ENCODE data around the gene WNT9A.
"Not testable (repeated sequence)": the region's sequence is repeated elsewhere in the genome, so short reads cannot be mapped to it uniquely, and the experiment has no call there.

- TF ChIP-seq CTCF (conservative IDR thresholded peaks at IDR 0.05; ENCODE audit: low read depth, low read length); RAD21 (IDR thresholded peaks at IDR 0.05; ENCODE audit: low read length); SMC3 (IDR thresholded peaks at IDR 0.05; ENCODE audit: low read depth, low read length): not testable (repeated sequence)
Observed at GRCh38 chr1:227975583-227976283, 28.0 kb upstream of the WNT9A start.
